HG03575 (cell line): ENCODE measurements around the gene JAK1.

ENCODE experiments used
- ATAC-seq: cut with Tn5 transposase; IDR thresholded peaks from one replicate; pipeline ENCODE4 v1.9.1; 2021; ENCODE audit not compliant: unreplicated experiment, insufficient number of reproducible peaks, low FRiP score; ENCODE audit errors: extremely low read depth

The JAK1 gene

GRCh38 chr1:64906447-64906846 lies 59.9 kb downstream of the JAK1 start:
- ATAC-seq: no peak

- no peak for ATAC-seq
Measured at GRCh38 chr1:64903593-64903992, 62.8 kb downstream of the JAK1 start.

GRCh38 chr1:64901663-64902062 lies 64.7 kb downstream of the JAK1 start:
- no peak for ATAC-seq

GRCh38 chr1:64900916-64901315 lies 65.4 kb downstream of the JAK1 start:
- ATAC-seq: no peak

- no peak for ATAC-seq
Measured at GRCh38 chr1:64898107-64898861, 68.1 kb downstream of the JAK1 start.

GRCh38 chr1:64896551-64896950 lies 69.8 kb downstream of the JAK1 start:
- ATAC-seq: no peak

- peak; percentile 67 for ATAC-seq
Measured at GRCh38 chr1:64895500-64895899, 70.8 kb downstream of the JAK1 start.

GRCh38 chr1:64894438-64895196 lies 71.7 kb downstream of the JAK1 start:
- ATAC-seq: no peak

GRCh38 chr1:64893921-64894320 lies 72.4 kb downstream of the JAK1 start:
- no peak for ATAC-seq

GRCh38 chr1:64892576-64893573 lies 73.5 kb downstream of the JAK1 start:
- ATAC-seq: no peak

- ATAC-seq: no peak
Measured at GRCh38 chr1:64891448-64891825, 74.9 kb downstream of the JAK1 start.

GRCh38 chr1:64890699-64891447 lies 75.5 kb downstream of the JAK1 start:
- no peak for ATAC-seq

- no peak for ATAC-seq
Measured at GRCh38 chr1:64887689-64888217, 78.6 kb downstream of the JAK1 start.

- ATAC-seq: no peak
Measured at GRCh38 chr1:64886877-64887276, 79.5 kb downstream of the JAK1 start.

- ATAC-seq: no peak
Measured at GRCh38 chr1:64885648-64886047, 80.7 kb downstream of the JAK1 start.

GRCh38 chr1:64884261-64885040 lies 81.9 kb downstream of the JAK1 start:
- ATAC-seq: no peak

- ATAC-seq: peak; percentile 75
Measured at GRCh38 chr1:64882574-64883255, 83.6 kb downstream of the JAK1 start.
